Osteoblast (primary cell): Measurements from ENCODE around the gene NEDD4L. TPM values are rescaled to one million over a fixed set of nuclear protein-coding genes. Genes with fewer than 3 reads are reported as not detected.

Source experiments
- DNase-seq: peaks from one replicate; pipeline ENCODE4 v3.0.0; 2011; ENCODE audit warnings: low spot score, mixed read lengths; ENCODE audit not compliant: insufficient read length; ENCODE audit errors: missing footprints
- H2AFZ ChIP-seq: 2 replicates; pipeline ENCODE4 v1.6.0; 2011; ENCODE audit warnings: mild to moderate bottlenecking, low read length
- H3K27ac ChIP-seq: 2 replicates; pipeline ENCODE4 v1.5.1; 2011; ENCODE audit warnings: mild to moderate bottlenecking, low read depth, low read length, moderate library complexity
- H3K27me3 ChIP-seq: 2 replicates; pipeline ENCODE4 v1.6.0; 2012; ENCODE audit warnings: mild to moderate bottlenecking, control low read depth, inconsistent platforms, low read length, moderate library complexity; ENCODE audit not compliant: insufficient read depth
- H3K36me3 ChIP-seq: 2 replicates; pipeline ENCODE4 v1.5.1; 2011; ENCODE audit warnings: mild to moderate bottlenecking, low read length, control low read depth, moderate library complexity; ENCODE audit not compliant: insufficient read depth
- H3K4me1 ChIP-seq: 2 replicates; pipeline ENCODE4 v1.5.1; 2011; ENCODE audit warnings: mild to moderate bottlenecking, low read length, control low read depth, moderate library complexity; ENCODE audit not compliant: insufficient read depth
- H3K4me2 ChIP-seq: 2 replicates; pipeline ENCODE4 v1.6.0; 2011; ENCODE audit warnings: mild to moderate bottlenecking, low read length; ENCODE audit not compliant: insufficient read depth
- H3K4me3 ChIP-seq: fragments of 200-600 bp; sonication (generic); 3 replicates; pipeline ENCODE4 v1.5.1; 2012; ENCODE audit warnings: mild to moderate bottlenecking, low read length, inconsistent platforms; ENCODE audit not compliant: insufficient read depth
- H3K79me2 ChIP-seq: 2 replicates; pipeline ENCODE4 v1.6.0; 2012; ENCODE audit warnings: mild to moderate bottlenecking, low read length, control low read depth, inconsistent platforms; ENCODE audit not compliant: insufficient read depth
- H3K9me3 ChIP-seq: 2 replicates; pipeline ENCODE4 v1.5.1; 2011; ENCODE audit warnings: low read depth, low read length, control low read depth
- H4K20me1 ChIP-seq: 2 replicates; pipeline ENCODE4 v1.6.0; 2012; ENCODE audit warnings: mild to moderate bottlenecking, low read length, control low read depth; ENCODE audit not compliant: insufficient read depth
- CTCF ChIP-seq: IDR thresholded peaks from 2 replicates; pipeline ENCODE4 v1.5.1; 2011; ENCODE audit warnings: mild to moderate bottlenecking, low read depth, low read length, moderate library complexity; ENCODE audit errors: extremely low read depth
- total RNA-seq: library from RNA; depleted of rRNA; stranded (reverse); fragments of >200 nt; gene quantifications from 2 replicates; pipeline ENCODE4 v1.2.3, GENCODE V29; 2012

Gene NEDD4L
- total RNA-seq, 1 donor = 30.0 TPM

DNA sequence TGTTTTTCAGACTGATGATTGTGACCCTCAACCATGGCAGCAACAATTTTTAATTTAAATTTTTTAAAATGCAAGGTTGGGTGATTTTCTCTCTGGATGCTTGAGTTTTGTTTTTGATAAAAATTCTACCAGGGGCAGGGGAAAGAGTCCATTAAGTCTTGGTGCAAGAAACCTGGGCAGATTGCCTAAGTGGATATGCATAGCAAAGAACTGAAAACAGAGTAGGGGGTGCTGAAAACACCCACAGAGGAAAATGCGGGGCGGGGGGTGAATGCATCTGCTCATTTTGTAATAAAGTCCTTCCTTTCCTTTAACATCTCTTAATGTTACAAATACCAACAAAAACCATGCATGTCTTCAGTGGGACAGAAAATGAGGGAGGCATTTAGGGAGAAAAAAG lies 138.0 kb downstream of the NEDD4L start:
- no peaks in the 10 kb centered on the region for H3K27me3 ChIP-seq

DNA sequence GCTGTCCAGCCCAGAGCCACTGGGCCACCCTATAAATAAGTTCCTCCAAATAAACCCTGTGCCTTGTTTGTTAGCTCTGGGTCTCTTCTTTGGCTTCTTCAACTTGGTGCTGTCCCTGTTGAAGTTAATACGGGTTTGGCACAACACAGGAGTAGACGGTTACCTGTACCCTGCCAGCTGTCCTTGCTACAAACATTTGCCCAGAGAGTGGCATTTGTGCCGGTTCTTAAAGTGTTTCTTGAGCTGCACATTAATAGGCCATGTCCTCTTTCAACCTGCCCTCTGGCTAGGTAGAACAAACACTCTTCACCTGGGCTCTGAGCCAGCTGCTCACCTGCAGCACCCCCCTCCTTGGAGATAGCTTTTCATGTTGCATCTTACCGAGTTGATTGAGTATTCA lies 139.2 kb downstream of the NEDD4L start:
- Histone ChIP-seq H3K4me1 (peaks cover 15% of the 10 kb centered on the region), H2AFZ (no peak overlapping the region), H3K27me3 (no peaks in the 10 kb centered on the region), H3K4me3 (no peak overlapping the region), H3K9me3 (no peaks in the 10 kb centered on the region), H3K27ac (no peak overlapping the region), H3K79me2 (no peaks in the 10 kb centered on the region), H4K20me1 (no peaks in the 10 kb centered on the region), H3K4me2 (no peak overlapping the region), H3K36me3 (no peaks in the 10 kb centered on the region)
- DNase-seq = no peak
- no peak for TF ChIP-seq CTCF

More for the DNA sequence above, 138.0 kb downstream of the NEDD4L start:
- H4K20me1 ChIP-seq = no peaks in the 10 kb centered on the region
- H3K27ac ChIP-seq = no peak overlapping the region
- H3K79me2 ChIP-seq = no peaks in the 10 kb centered on the region
- no peak for TF ChIP-seq CTCF
- H2AFZ ChIP-seq = no peak overlapping the region
- no peaks in the 10 kb centered on the region for H3K36me3 ChIP-seq
- H3K4me3 ChIP-seq = no peak overlapping the region
- DNase-seq = no peak
- H3K4me1 ChIP-seq = peaks cover 17% of the 10 kb centered on the region
- no peaks in the 10 kb centered on the region for H3K9me3 ChIP-seq
- H3K4me2 ChIP-seq = no peak overlapping the region

- H3K27ac ChIP-seq = peak overlapping the region; percentile 72
- no peaks in the 10 kb centered on the region for H4K20me1 ChIP-seq
- no peak for TF ChIP-seq CTCF
- DNase-seq = peak; percentile 81
- no peaks in the 10 kb centered on the region for H3K36me3 ChIP-seq
- no peaks in the 10 kb centered on the region for H3K9me3 ChIP-seq
- no peak overlapping the region for H2AFZ ChIP-seq
- peaks cover 18% of the 10 kb centered on the region for H3K4me1 ChIP-seq
- H3K27me3 ChIP-seq = no peaks in the 10 kb centered on the region
- no peak overlapping the region for H3K4me3 ChIP-seq
- H3K4me2 ChIP-seq = peak overlapping the region; percentile 32
- no peaks in the 10 kb centered on the region for H3K79me2 ChIP-seq
Observed at GRCh38 chr18:58186258-58186948, 142.4 kb downstream of the NEDD4L start.

GRCh38 chr18:58187674-58188073 lies 143.6 kb downstream of the NEDD4L start:
- no peak overlapping the region for H2AFZ ChIP-seq
- H3K27me3 ChIP-seq = no peaks in the 10 kb centered on the region
- no peaks in the 10 kb centered on the region for H4K20me1 ChIP-seq
- H3K27ac ChIP-seq = no peak overlapping the region
- H3K36me3 ChIP-seq = no peaks in the 10 kb centered on the region
- DNase-seq = no peak
- no peaks in the 10 kb centered on the region for H3K9me3 ChIP-seq
- H3K4me3 ChIP-seq = no peak overlapping the region
- no peak for TF ChIP-seq CTCF
- no peaks in the 10 kb centered on the region for H3K79me2 ChIP-seq
- no peak overlapping the region for H3K4me2 ChIP-seq
- peaks cover 18% of the 10 kb centered on the region for H3K4me1 ChIP-seq
